Ascending aorta (tissue), 2 donors: ENCODE data around the gene APC2. TPM values are rescaled to one million over a fixed set of nuclear protein-coding genes. Genes with fewer than 3 reads are reported as not detected.

Experiments used
- DNase-seq, 2 donors: peaks; one replicate each; pipeline ENCODE4 v3.0.0-alpha.2; 2019; ENCODE audit warnings: low spot score in 2 of 2
- H3K27ac ChIP-seq, 2 donors: fragments of 200-600 bp; sonication (generic); one replicate each; pipeline ENCODE4 v1.5.1; 2016 to 2017; ENCODE audit warnings: mild to moderate bottlenecking in 1 of 2
- H3K27me3 ChIP-seq: fragments of 200-600 bp; sonication (generic); one replicate; pipeline ENCODE4 v1.5.1; 2017
- H3K36me3 ChIP-seq, 2 donors: fragments of 200-600 bp; sonication (generic); one replicate each; pipeline ENCODE4 v1.5.1; 2016
- H3K4me1 ChIP-seq, 2 donors: fragments of 200-600 bp; sonication (generic); one replicate each; pipeline ENCODE4 v1.5.1; 2016 to 2017; ENCODE audit warnings: mild to moderate bottlenecking in 1 of 2
- H3K4me3 ChIP-seq, 2 donors: fragments of 200-600 bp; sonication (generic); one replicate each; pipeline ENCODE4 v1.5.1; 2016 to 2017; ENCODE audit warnings: mild to moderate bottlenecking in 1 of 2
- H3K9me3 ChIP-seq, 2 donors: fragments of 200-600 bp; sonication (generic); one replicate each; pipeline ENCODE4 v1.5.1; 2016
- intact Hi-C: fragments of 100-400 bp; cut with DNase I; formaldehyde crosslinking; loops from one replicate; pipeline ENCODE4 v1.15.1; 2023
- total RNA-seq: library from RNA; depleted of rRNA; stranded (reverse); fragments of >200 nt; gene quantifications from one replicate; pipeline ENCODE4 v1.1.0, GENCODE V29; 2016
- TF ChIP-seq, protein P1 (sequence below), 3 experiments: fragments of 200-600 bp in 2 of 3; fragments of 450-650 bp in 1 of 3; sonication (generic) in 2 of 3; IDR thresholded peaks; one replicate each; pipeline ENCODE4 v1.5.1; 2016 to 2019; ENCODE audit warnings: antibody characterized with exemption in 3 of 3, mild to moderate bottlenecking in 1 of 3, moderate library complexity in 1 of 3

Gene APC2
- total RNA-seq, 1 donor from 2014 or later = not detected

- Histone ChIP-seq H3K9me3 (no peaks in the 10 kb centered on the region), H3K4me1 (peaks cover 10 to 24% of the 10 kb centered on the region in 2 donors), H3K36me3 (no peaks in the 10 kb centered on the region), H3K27me3 (no peaks in the 10 kb centered on the region), H3K27ac (no peak overlapping the region), H3K4me3 (no peak overlapping the region)
- TF ChIP-seq, protein P1, sequence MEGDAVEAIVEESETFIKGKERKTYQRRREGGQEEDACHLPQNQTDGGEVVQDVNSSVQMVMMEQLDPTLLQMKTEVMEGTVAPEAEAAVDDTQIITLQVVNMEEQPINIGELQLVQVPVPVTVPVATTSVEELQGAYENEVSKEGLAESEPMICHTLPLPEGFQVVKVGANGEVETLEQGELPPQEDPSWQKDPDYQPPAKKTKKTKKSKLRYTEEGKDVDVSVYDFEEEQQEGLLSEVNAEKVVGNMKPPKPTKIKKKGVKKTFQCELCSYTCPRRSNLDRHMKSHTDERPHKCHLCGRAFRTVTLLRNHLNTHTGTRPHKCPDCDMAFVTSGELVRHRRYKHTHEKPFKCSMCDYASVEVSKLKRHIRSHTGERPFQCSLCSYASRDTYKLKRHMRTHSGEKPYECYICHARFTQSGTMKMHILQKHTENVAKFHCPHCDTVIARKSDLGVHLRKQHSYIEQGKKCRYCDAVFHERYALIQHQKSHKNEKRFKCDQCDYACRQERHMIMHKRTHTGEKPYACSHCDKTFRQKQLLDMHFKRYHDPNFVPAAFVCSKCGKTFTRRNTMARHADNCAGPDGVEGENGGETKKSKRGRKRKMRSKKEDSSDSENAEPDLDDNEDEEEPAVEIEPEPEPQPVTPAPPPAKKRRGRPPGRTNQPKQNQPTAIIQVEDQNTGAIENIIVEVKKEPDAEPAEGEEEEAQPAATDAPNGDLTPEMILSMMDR (IDR thresholded peaks at IDR 0.05) = no peak
- intact Hi-C loops = no loop called here
- DNase-seq = no peak
Observed at GRCh38 chr19:1402411-1403070, 47.4 kb upstream of the APC2 start.

GRCh38 chr19:1406774-1407527, 43.0 kb upstream of the APC2 start:
- TF ChIP-seq, protein P1 (IDR thresholded peaks at IDR 0.05) = peak in 1 of 3 experiments; percentile 17
- intact Hi-C loops = loop anchor here (1.0 to 2.0 kb wide), 3 partner anchors 24 to 52 kb away; partner anchors contain the start of genes NDUFS7 and RPS15
- Histone ChIP-seq H3K4me3 (peak overlapping the region; percentile 41 to 75), H3K4me1 (peaks cover 31 to 37% of the 10 kb centered on the region in 2 donors), H3K9me3 (no peaks in the 10 kb centered on the region), H3K27ac (peak overlapping the region; percentile 55 to 61), H3K36me3 (no peaks in the 10 kb centered on the region), H3K27me3 (no peaks in the 10 kb centered on the region)
- peak; percentile 95 to 99 for DNase-seq

DNA sequence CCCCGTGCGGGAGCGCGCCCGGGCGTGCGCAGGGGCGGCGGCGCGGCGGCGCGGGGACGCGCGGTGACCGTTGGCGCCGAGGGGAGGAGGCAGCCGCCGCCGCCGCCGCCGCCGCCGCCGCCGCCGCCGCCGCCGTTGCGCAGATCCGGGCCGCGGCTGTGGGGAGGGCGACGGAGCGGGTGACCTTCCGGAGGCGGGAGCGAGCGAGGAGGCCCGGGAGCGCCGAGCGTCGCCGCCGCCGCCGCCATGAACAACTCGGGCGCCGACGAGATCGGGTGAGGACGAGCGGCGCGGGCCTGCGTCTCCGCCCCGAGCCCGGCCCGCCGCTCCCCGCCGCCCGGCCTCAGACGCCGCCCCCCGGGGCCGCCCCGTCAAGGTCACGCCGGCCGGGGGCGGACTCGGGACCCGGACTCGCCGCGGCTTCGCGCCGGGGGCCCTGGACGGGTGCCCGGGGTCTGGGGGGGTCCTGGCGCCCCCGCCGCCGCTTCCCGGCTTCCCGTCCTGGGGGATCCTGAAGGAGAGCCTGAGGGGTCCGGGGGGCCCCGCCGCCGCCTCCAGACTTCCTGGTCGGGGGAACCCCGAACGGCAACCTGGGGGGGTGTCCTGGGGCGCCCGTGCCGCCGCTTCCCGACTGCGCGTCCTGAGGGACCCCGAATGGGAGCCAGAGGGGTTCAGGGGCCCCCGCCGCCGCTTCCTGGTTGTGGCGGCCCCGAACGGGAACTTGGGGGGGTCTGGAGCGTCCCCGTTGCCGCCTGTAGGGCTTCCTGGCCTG, 42.2 kb upstream of the APC2 start, which contains the start of gene DAZAP1:
Gene DAZAP1 (plus strand): TSS at position 59 of the 772 bp plus-strand sequence. CDS start 188 bp downstream, at position 247.
- H3K27me3 ChIP-seq = no peaks in the 10 kb centered on the region
- no peaks in the 10 kb centered on the region for H3K9me3 ChIP-seq
- peaks cover 31 to 35% of the 10 kb centered on the region in 2 donors for H3K4me1 ChIP-seq
- H3K4me3 ChIP-seq = peak within 1 kb of the TSS; percentile 95 to 99
- intact Hi-C loops = loop anchor here (1.0 to 2.0 kb wide), 4 partner anchors 24 to 129 kb away; partner anchors contain the start of genes NDUFS7 and RPS15
- H3K27ac ChIP-seq = peak within 1 kb of the TSS; percentile 96
- no peaks in the 10 kb centered on the region for H3K36me3 ChIP-seq
- TF ChIP-seq, protein P1 (IDR thresholded peaks at IDR 0.05) = no peak
- no peak for DNase-seq

DNA sequence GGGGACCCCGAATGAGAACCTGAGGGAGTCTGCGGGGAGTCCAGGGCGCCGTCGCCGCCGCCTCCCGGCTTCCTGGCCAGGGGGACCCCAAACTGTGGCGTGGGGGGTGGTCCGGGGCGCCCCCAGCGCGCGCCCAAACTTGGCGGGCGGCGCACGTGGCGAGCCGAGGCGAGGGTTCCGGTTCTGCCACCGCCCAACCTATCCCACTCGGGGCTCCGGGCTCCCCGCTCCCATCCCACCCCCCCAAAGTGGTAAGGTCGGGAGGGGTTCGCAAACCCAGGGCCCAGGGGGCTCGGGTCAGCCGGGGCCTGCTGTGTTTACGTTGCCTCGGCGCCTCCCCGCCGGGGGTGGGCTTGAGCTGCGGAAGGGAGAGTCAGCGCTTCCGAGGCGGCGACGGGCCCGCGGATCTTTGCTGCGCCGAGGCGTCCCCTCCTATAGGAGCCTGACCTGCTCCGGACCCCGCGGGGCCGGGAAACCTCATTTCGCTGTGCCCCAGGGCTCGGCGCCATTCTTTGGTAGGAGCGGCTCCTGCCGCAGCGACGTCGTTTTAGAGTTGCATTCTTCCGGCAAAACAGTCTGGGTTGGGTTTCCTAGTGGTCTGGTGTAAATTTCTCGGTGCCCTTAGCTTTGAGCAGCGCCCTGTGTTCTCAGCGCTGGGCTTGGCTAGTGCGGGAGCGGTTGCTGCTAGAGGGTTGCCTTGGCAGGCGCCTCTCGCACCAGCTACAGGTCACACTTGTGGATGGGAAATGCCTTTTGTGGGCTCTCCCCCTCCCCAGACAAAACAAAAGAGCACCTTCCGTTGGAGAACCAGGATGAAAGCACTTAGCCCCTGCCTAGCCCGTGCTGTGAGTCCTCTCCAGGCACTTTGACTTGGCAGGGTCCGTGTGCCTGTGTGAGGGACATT, 41.4 kb upstream of the APC2 start:
- TF ChIP-seq, protein P1 (IDR thresholded peaks at IDR 0.05) = no peak
- intact Hi-C loops = loop anchor here (2.0 kb wide), 1 partner anchor 130 kb away; no protein-coding TSS in a partner anchor
- H3K27ac ChIP-seq = peak overlapping the region; percentile 96
- no peak for DNase-seq
- H3K4me1 ChIP-seq = peaks cover 31 to 33% of the 10 kb centered on the region in 2 donors
- H3K36me3 ChIP-seq = peaks cover 0 to 4% of the 10 kb centered on the region in 2 donors
- no peaks in the 10 kb centered on the region for H3K9me3 ChIP-seq
- H3K27me3 ChIP-seq = no peaks in the 10 kb centered on the region
- H3K4me3 ChIP-seq = peak overlapping the region; percentile 95 to 99
